Upper lobe of right lung (tissue), 1 donor: ENCODE measurements around the gene AGPAT4. TPM values are rescaled to one million over a fixed set of nuclear protein-coding genes. Genes with fewer than 3 reads are reported as not detected.

Source experiments
- ATAC-seq: fragments of 200-7000 bp; cut with Tn5 transposase; one replicate; pipeline ENCODE4 v1.9.1; 2020; ENCODE audit warnings: mild to moderate bottlenecking, moderate library complexity
- DNase-seq: peaks from one replicate; pipeline ENCODE4 v3.0.0-alpha.2; 2020
- H3K27ac ChIP-seq: fragments of 200-600 bp; one replicate; pipeline ENCODE4 v1.8.0; 2022
- H3K27me3 ChIP-seq: fragments of 200-600 bp; one replicate; pipeline ENCODE4 v1.8.0; 2022; ENCODE audit warnings: mild to moderate bottlenecking
- H3K36me3 ChIP-seq: fragments of 200-600 bp; one replicate; pipeline ENCODE4 v1.8.0; 2022
- H3K4me1 ChIP-seq: fragments of 200-600 bp; one replicate; pipeline ENCODE4 v1.8.0; 2022
- H3K4me3 ChIP-seq: fragments of 200-600 bp; one replicate; pipeline ENCODE4 v1.8.0; 2022; ENCODE audit warnings: mild to moderate bottlenecking
- H3K9me3 ChIP-seq: fragments of 200-600 bp; one replicate; pipeline ENCODE4 v1.8.0; 2022
- CTCF ChIP-seq: fragments of 200-600 bp; IDR thresholded peaks from one replicate; pipeline ENCODE4 v1.8.0; 2022; ENCODE audit warnings: antibody characterized with exemption
- intact Hi-C: fragments of 100-400 bp; cut with DNase I; formaldehyde crosslinking; loops from one replicate; pipeline ENCODE4 v1.11.0; 2022
- total RNA-seq: library from RNA; stranded (reverse); fragmentation: NEBNext Ultra II Directional; extraction: Animal tissue kit (Norgen Biotek cat#: 25700); gene quantifications from one replicate; pipeline ENCODE4 v1.2.1, GENCODE V29; 2021
- donor health status: DM: no; HTN: yes; CAD: no; lungs with severe emphysema.

Gene AGPAT4
- total RNA-seq, 1 donor from 2014 or later = 16.6 TPM

GRCh38 chr6:161154796-161155335, 119.0 kb downstream of the AGPAT4 start:
- no peak for TF ChIP-seq CTCF
- no peak for ATAC-seq
- DNase-seq = no peak
- Histone ChIP-seq H3K4me3 (no peak overlapping the region), H3K4me1 (no peaks in the 10 kb centered on the region), H3K36me3 (peaks cover 4% of the 10 kb centered on the region), H3K9me3 (no peaks in the 10 kb centered on the region), H3K27me3 (no peaks in the 10 kb centered on the region), H3K27ac (no peak overlapping the region)
- intact Hi-C loops = no loop called here

- no peaks in the 10 kb centered on the region for H3K27me3 ChIP-seq
- ATAC-seq (peak; percentile 14), DNase-seq (no peak)
- TF ChIP-seq CTCF = no peak
- no peaks in the 10 kb centered on the region for H3K4me1 ChIP-seq
- H3K4me3 ChIP-seq = no peak overlapping the region
- H3K9me3 ChIP-seq = no peaks in the 10 kb centered on the region
- intact Hi-C loops = no loop called here
- H3K27ac ChIP-seq = no peak overlapping the region
- H3K36me3 ChIP-seq = peaks cover 7% of the 10 kb centered on the region
These were observed 120.1 kb downstream of the AGPAT4 start for GRCh38 chr6:161153725-161154124.

- intact Hi-C loops = no loop called here
- Histone ChIP-seq H3K27me3 (no peaks in the 10 kb centered on the region), H3K36me3 (peaks cover 10% of the 10 kb centered on the region), H3K9me3 (no peaks in the 10 kb centered on the region), H3K4me1 (no peaks in the 10 kb centered on the region), H3K27ac (no peak overlapping the region), H3K4me3 (no peak overlapping the region)
- TF ChIP-seq CTCF = peak; percentile 39
- DNase-seq (no peak), ATAC-seq (peak; percentile 62)
These were observed 120.8 kb downstream of the AGPAT4 start for GRCh38 chr6:161152907-161153662.

GRCh38 chr6:161152527-161152862, 121.4 kb downstream of the AGPAT4 start:
- DNase-seq (no peak), ATAC-seq (no peak)
- Histone ChIP-seq H3K27me3 (no peaks in the 10 kb centered on the region), H3K9me3 (no peaks in the 10 kb centered on the region), H3K36me3 (peaks cover 10% of the 10 kb centered on the region), H3K27ac (no peak overlapping the region), H3K4me1 (no peaks in the 10 kb centered on the region), H3K4me3 (no peak overlapping the region)
- no peak for TF ChIP-seq CTCF
- intact Hi-C loops = no loop called here

GRCh38 chr6:161151660-161152526, 122.0 kb downstream of the AGPAT4 start:
- Histone ChIP-seq H3K36me3 (peaks cover 10% of the 10 kb centered on the region), H3K27ac (no peak overlapping the region), H3K27me3 (no peaks in the 10 kb centered on the region), H3K4me3 (no peak overlapping the region), H3K4me1 (no peaks in the 10 kb centered on the region), H3K9me3 (no peaks in the 10 kb centered on the region)
- ATAC-seq (no peak), DNase-seq (no peak)
- intact Hi-C loops = no loop called here
- TF ChIP-seq CTCF = no peak
